H54 (cell line): ENCODE measurements around the gene IKZF2.
A peak's percentile ranks its signal among the peaks of the same experiment; 100 is the strongest.
"Not testable (repeated sequence)": the region's sequence is repeated elsewhere in the genome, so short reads cannot be mapped to it uniquely, and the experiment has no call there.

Source experiments
- DNase-seq: peaks from one replicate; pipeline ENCODE4 v3.0.0; 2011; ENCODE audit warnings: low spot score, mixed read lengths; ENCODE audit not compliant: insufficient read length
- FAIRE-seq: peaks from 3 replicates; lab custom pipeline; 2011; peaks lifted over from hg19 to GRCh38; lab: Jason Lieb, UNC
- POLR2A ChIP-seq: IDR thresholded peaks from 2 replicates; pipeline ENCODE4 v1.6.1; 2011; ENCODE audit warnings: low read depth, mild to moderate bottlenecking, low read length

Gene IKZF2

GRCh38 chr2:213068676-213069359, 82.6 kb downstream of the IKZF2 start:
- no peak for TF ChIP-seq POLR2A
- FAIRE-seq (no peak), DNase-seq (no peak)

- DNase-seq, result no peak
- FAIRE-seq, result peak; percentile 15
- no peak for TF ChIP-seq POLR2A
Observed at GRCh38 chr2:213067888-213068287, 83.5 kb downstream of the IKZF2 start.

GRCh38 chr2:213066443-213066743, 85.0 kb downstream of the IKZF2 start:
- no peak for DNase-seq
- TF ChIP-seq POLR2A, result no peak
- no peak for FAIRE-seq

- no peak for FAIRE-seq
- TF ChIP-seq POLR2A, result no peak
- no peak for DNase-seq
Observed at GRCh38 chr2:213065583-213066442, 85.6 kb downstream of the IKZF2 start.

GRCh38 chr2:213064099-213064498, 87.3 kb downstream of the IKZF2 start:
- FAIRE-seq, result no peak
- no peak for TF ChIP-seq POLR2A
- DNase-seq, result no peak

- no peak for FAIRE-seq
- TF ChIP-seq POLR2A, result no peak
- no peak for DNase-seq
Observed at GRCh38 chr2:213057977-213058376, 93.4 kb downstream of the IKZF2 start.

GRCh38 chr2:213046431-213046830, 105.0 kb downstream of the IKZF2 start:
- DNase-seq, result no peak
- no peak for TF ChIP-seq POLR2A
- no peak for FAIRE-seq

GRCh38 chr2:213043566-213043965, 107.8 kb downstream of the IKZF2 start:
- DNase-seq, result no peak
- FAIRE-seq, result no peak
- TF ChIP-seq POLR2A, result no peak

- FAIRE-seq, result no peak
- DNase-seq, result no peak
- no peak for TF ChIP-seq POLR2A
Observed at GRCh38 chr2:213042262-213042661, 109.2 kb downstream of the IKZF2 start.

GRCh38 chr2:213036836-213037235, 114.6 kb downstream of the IKZF2 start:
- TF ChIP-seq POLR2A, result no peak
- no peak for FAIRE-seq
- DNase-seq, result no peak

- no peak for TF ChIP-seq POLR2A
- no peak for DNase-seq
- FAIRE-seq, result no peak
Observed at GRCh38 chr2:213034585-213034984, 116.8 kb downstream of the IKZF2 start.

GRCh38 chr2:213032607-213033006, 118.8 kb downstream of the IKZF2 start:
- DNase-seq (no peak), FAIRE-seq (no peak)
- TF ChIP-seq POLR2A, result no peak

- FAIRE-seq (peak; percentile 65), DNase-seq (no peak)
- TF ChIP-seq POLR2A, result no peak
Observed at GRCh38 chr2:213022987-213023386, 128.4 kb downstream of the IKZF2 start.

GRCh38 chr2:213021971-213022899, 129.2 kb downstream of the IKZF2 start:
- TF ChIP-seq POLR2A, result no peak
- DNase-seq (peak; percentile 4), FAIRE-seq (peak; percentile 53)

- DNase-seq, FAIRE-seq: not testable (repeated sequence)
Observed at GRCh38 chr2:213020913-213021312, 130.5 kb downstream of the IKZF2 start.
